ENCODE data around the gene CHMP4A.

GRCh38 chr14:24256960-24257359 lies 43.7 kb upstream of the CHMP4A start:
- TF ChIP-seq EP300 (IDR thresholded peaks at IDR 0.05): no peak
- TF ChIP-seq CTCF (IDR thresholded peaks at IDR 0.05): no peak
- TF ChIP-seq POLR2A (IDR thresholded peaks at IDR 0.05): no peak
